NCI-H2196 (cell line): ENCODE data around the gene FGD2.
"Not testable (repeated sequence)": the region's sequence is repeated elsewhere in the genome, so short reads cannot be mapped to it uniquely, and the experiment has no call there.

Experiments
- DNase-seq: peaks from one replicate; lab custom pipeline; 2025; ENCODE audit not compliant: unreplicated experiment; lab: John Stamatoyannopoulos, UW

FGD2 gene

GRCh38 chr6:37038292-37039198, 33.1 kb downstream of the FGD2 start:
- DNase-seq: peak; percentile 61

- DNase-seq: no peak
Measured at GRCh38 chr6:37039958-37040357, 34.5 kb downstream of the FGD2 start.

GRCh38 chr6:37041521-37041920, 36.1 kb downstream of the FGD2 start:
- DNase-seq: no peak

- DNase-seq: no peak
Measured at GRCh38 chr6:37042150-37042549, 36.7 kb downstream of the FGD2 start.

GRCh38 chr6:37043091-37043490, 37.6 kb downstream of the FGD2 start:
- DNase-seq: not testable (repeated sequence)

GRCh38 chr6:37047346-37047688, 41.9 kb downstream of the FGD2 start:
- DNase-seq: no peak

GRCh38 chr6:37047689-37048402, 42.4 kb downstream of the FGD2 start:
- DNase-seq: no peak

- no peak for DNase-seq
Measured at GRCh38 chr6:37048403-37048850, 43.0 kb downstream of the FGD2 start.

GRCh38 chr6:37048851-37049757, 43.6 kb downstream of the FGD2 start:
- DNase-seq: no peak

GRCh38 chr6:37049758-37050044, 44.2 kb downstream of the FGD2 start:
- no peak for DNase-seq

GRCh38 chr6:37050045-37050853, 44.8 kb downstream of the FGD2 start:
- no peak for DNase-seq

- DNase-seq: no peak
Measured at GRCh38 chr6:37050854-37051137, 45.3 kb downstream of the FGD2 start.

- peak; percentile 79 for DNase-seq
Measured at GRCh38 chr6:37051138-37052026, 45.9 kb downstream of the FGD2 start.

GRCh38 chr6:37052027-37052628, 46.7 kb downstream of the FGD2 start:
- DNase-seq: no peak

GRCh38 chr6:37053683-37054082, 48.2 kb downstream of the FGD2 start:
- DNase-seq: no peak

- DNase-seq: no peak
Measured at GRCh38 chr6:37054171-37054570, 48.7 kb downstream of the FGD2 start.

- DNase-seq: no peak
Measured at GRCh38 chr6:37054580-37054979, 49.1 kb downstream of the FGD2 start.

GRCh38 chr6:37056112-37056403, 50.6 kb downstream of the FGD2 start:
- no peak for DNase-seq

GRCh38 chr6:37056439-37057127, 51.1 kb downstream of the FGD2 start:
- DNase-seq: no peak
